ENCODE data around the gene IGFBP2. TPM values are rescaled to one million over a fixed set of nuclear protein-coding genes. Genes with fewer than 3 reads are reported as not detected.

IGFBP2 gene
- total RNA-seq, 1 donor from 2014 or later, result not detected

GRCh38 chr2:216660496-216660895 lies 27.3 kb downstream of the IGFBP2 start:
- ATAC-seq (ENCODE audit: low read depth) (no peak), DNase-seq (no peak)
- H3K36me3 Mint-ChIP-seq (ENCODE audit: low read depth), result no peaks in the 10 kb centered on the region
- H3K4me3 Mint-ChIP-seq, result no peak overlapping the region
- intact Hi-C loops (cut with micrococcal nuclease), result loop anchor here (10.0 kb wide), 1 partner anchor 1206 kb away; no protein-coding TSS in a partner anchor
- no peaks in the 10 kb centered on the region for H3K9me3 Mint-ChIP-seq
- H3K4me1 Mint-ChIP-seq, result no peaks in the 10 kb centered on the region
- POLR2A ChIA-PET, result no interaction called here
- no peak overlapping the region for H3K27ac Mint-ChIP-seq
- CTCF ChIA-PET, result no interaction called here
- TF ChIP-seq CTCF (IDR thresholded peaks at IDR 0.05), result no peak
- peaks cover 23% of the 10 kb centered on the region for H3K27me3 Mint-ChIP-seq

- Mint-ChIP-seq H3K27ac (no peak overlapping the region), H3K4me3 (no peak overlapping the region), H3K9me3 (no peaks in the 10 kb centered on the region), H3K36me3 (ENCODE audit: low read depth) (no peaks in the 10 kb centered on the region), H3K4me1 (no peaks in the 10 kb centered on the region), H3K27me3 (peaks cover 23% of the 10 kb centered on the region)
- ChIA-PET CTCF (interaction anchor here (3.6 kb wide), 1 partner anchor 628 kb away, joined by 22 read pairs; no protein-coding TSS in a partner anchor), POLR2A (no interaction called here)
- ATAC-seq (ENCODE audit: low read depth) (no peak), DNase-seq (no peak)
- TF ChIP-seq CTCF (IDR thresholded peaks at IDR 0.05), result no peak
- intact Hi-C loops (cut with micrococcal nuclease), result loop anchor here (1.0 to 10.0 kb wide), 2 partner anchors 439 to 1206 kb away; no protein-coding TSS in a partner anchor
Observed at GRCh38 chr2:216661051-216661450, 27.8 kb downstream of the IGFBP2 start.

GRCh38 chr2:216661639-216662375 lies 28.6 kb downstream of the IGFBP2 start:
- no peak for TF ChIP-seq CTCF (IDR thresholded peaks at IDR 0.05)
- Mint-ChIP-seq H3K27ac (no peak overlapping the region), H3K9me3 (no peaks in the 10 kb centered on the region), H3K36me3 (ENCODE audit: low read depth) (no peaks in the 10 kb centered on the region), H3K4me3 (no peak overlapping the region), H3K4me1 (no peaks in the 10 kb centered on the region), H3K27me3 (peaks cover 18% of the 10 kb centered on the region)
- intact Hi-C loops (cut with micrococcal nuclease), result loop anchor here (1.0 to 10.0 kb wide), 2 partner anchors 440 to 1207 kb away; no protein-coding TSS in a partner anchor
- no peak for DNase-seq
- CTCF ChIA-PET, result interaction anchor here (1.2 to 3.6 kb wide), 3 partner anchors 145 to 628 kb away, joined by 3 to 22 read pairs (median 7); no protein-coding TSS in a partner anchor
- POLR2A ChIA-PET, result no interaction called here
- no peak for ATAC-seq (ENCODE audit: low read depth)

- TF ChIP-seq CTCF (IDR thresholded peaks at IDR 0.05), result no peak
- Mint-ChIP-seq H3K4me1 (no peaks in the 10 kb centered on the region), H3K4me3 (no peak overlapping the region), H3K27me3 (peaks cover 20% of the 10 kb centered on the region), H3K9me3 (no peaks in the 10 kb centered on the region), H3K36me3 (ENCODE audit: low read depth) (no peaks in the 10 kb centered on the region), H3K27ac (no peak overlapping the region)
- POLR2A ChIA-PET, result interaction anchor here (0.8 kb wide), 1 partner anchor 440 kb away, joined by 3 read pairs; no protein-coding TSS in a partner anchor
- DNase-seq (no peak), ATAC-seq (ENCODE audit: low read depth) (no peak)
- CTCF ChIA-PET, result interaction anchor here (0.8 to 3.6 kb wide), 3 partner anchors 146 to 630 kb away, joined by 3 to 22 read pairs (median 7); no protein-coding TSS in a partner anchor
- intact Hi-C loops (cut with micrococcal nuclease), result loop anchor here (10.0 kb wide), 1 partner anchor 1208 kb away; no protein-coding TSS in a partner anchor
Observed at GRCh38 chr2:216663106-216663505, 29.9 kb downstream of the IGFBP2 start.

GRCh38 chr2:216663846-216664245 lies 30.6 kb downstream of the IGFBP2 start:
- Mint-ChIP-seq H3K9me3 (no peaks in the 10 kb centered on the region), H3K4me3 (no peak overlapping the region), H3K36me3 (ENCODE audit: low read depth) (no peaks in the 10 kb centered on the region), H3K27ac (no peak overlapping the region), H3K4me1 (no peaks in the 10 kb centered on the region), H3K27me3 (peaks cover 22% of the 10 kb centered on the region)
- intact Hi-C loops (cut with micrococcal nuclease), result loop anchor here (10.0 kb wide), 1 partner anchor 1209 kb away; no protein-coding TSS in a partner anchor
- DNase-seq (no peak), ATAC-seq (ENCODE audit: low read depth) (no peak)
- CTCF ChIA-PET, result interaction anchor here (0.6 to 3.6 kb wide), 4 partner anchors 441 to 1394 kb away, joined by 3 to 22 read pairs (median 4); no protein-coding TSS in a partner anchor
- no peak for TF ChIP-seq CTCF (IDR thresholded peaks at IDR 0.05)
- POLR2A ChIA-PET, result no interaction called here

Measured in activated B cell treated with CpG ODN at 0.5 μM for 24 hours (primary cell).